Activated T-helper 1 cell treated with anti-CD3 and anti-CD28 coated beads, Interleukin-12 subunit alpha, Interleukin-12 subunit beta, Interleukin-2, Interleukin-4 antibody, amounts not matched to agents 30 ng/mL and 10 ng/mL and 1 ng/mL, durations not matched to agents 14 hours and 24 hours and 36 hours (primary cell): ENCODE data around the gene UBE2D1. TPM values are rescaled to one million over a fixed set of nuclear protein-coding genes. Genes with fewer than 3 reads are reported as not detected.

Experiments
- DNase-seq: peaks from one replicate; pipeline ENCODE4 v3.0.0; 2021; ENCODE audit warnings: low spot score
- H3K27ac Mint-ChIP-seq: one replicate; pipeline ENCODE4 v1.8.0; 2021; ENCODE audit warnings: mild to moderate bottlenecking, mixed read lengths
- H3K27me3 Mint-ChIP-seq: one replicate; pipeline ENCODE4 v1.8.0; 2022; ENCODE audit warnings: mild to moderate bottlenecking, moderate library complexity, mixed read lengths; ENCODE audit not compliant: insufficient read depth
- H3K36me3 Mint-ChIP-seq: one replicate; pipeline ENCODE4 v1.8.0; 2021; ENCODE audit warnings: low read depth, mixed read lengths
- H3K4me1 Mint-ChIP-seq: one replicate; pipeline ENCODE4 v1.8.0; 2021; ENCODE audit warnings: low read depth, mixed read lengths
- H3K4me3 Mint-ChIP-seq: one replicate; pipeline ENCODE4 v1.8.0; 2021; ENCODE audit warnings: mild to moderate bottlenecking, moderate library complexity, mixed read lengths
- H3K9me3 Mint-ChIP-seq: one replicate; pipeline ENCODE4 v1.8.0; 2021; ENCODE audit warnings: mixed read lengths
- intact Hi-C: fragments of 100-400 bp; cut with micrococcal nuclease; formaldehyde crosslinking; loops from one replicate; pipeline ENCODE4 v1.15.1; 2024
- total RNA-seq: library from RNA; stranded (reverse); gene quantifications from 2 replicates; pipeline ENCODE4 v1.2.3, GENCODE V29; 2022

The UBE2D1 gene
- total RNA-seq, 1 donor from 2014 or later, result 17.9 TPM

GRCh38 chr10:58371473-58371872 lies 36.7 kb downstream of the UBE2D1 start:
- Mint-ChIP-seq H3K4me1 (no peaks in the 10 kb centered on the region), H3K36me3 (no peaks in the 10 kb centered on the region), H3K27me3 (no peaks in the 10 kb centered on the region), H3K4me3 (no peak overlapping the region), H3K9me3 (no peaks in the 10 kb centered on the region), H3K27ac (no peak overlapping the region)
- DNase-seq, result no peak
- intact Hi-C loops, result no loop called here

GRCh38 chr10:58372607-58373441 lies 38.0 kb downstream of the UBE2D1 start:
- intact Hi-C loops, result no loop called here
- Mint-ChIP-seq H3K27ac (no peak overlapping the region), H3K4me3 (no peak overlapping the region), H3K27me3 (no peaks in the 10 kb centered on the region), H3K4me1 (no peaks in the 10 kb centered on the region), H3K9me3 (no peaks in the 10 kb centered on the region), H3K36me3 (no peaks in the 10 kb centered on the region)
- no peak for DNase-seq

GRCh38 chr10:58373442-58373827 lies 38.6 kb downstream of the UBE2D1 start:
- Mint-ChIP-seq H3K36me3 (no peaks in the 10 kb centered on the region), H3K27me3 (no peaks in the 10 kb centered on the region), H3K27ac (no peak overlapping the region), H3K4me3 (no peak overlapping the region), H3K4me1 (no peaks in the 10 kb centered on the region), H3K9me3 (no peaks in the 10 kb centered on the region)
- intact Hi-C loops, result no loop called here
- DNase-seq, result no peak

GRCh38 chr10:58382489-58382995 lies 47.7 kb downstream of the UBE2D1 start:
- no peaks in the 10 kb centered on the region for H3K9me3 Mint-ChIP-seq
- intact Hi-C loops, result no loop called here

GRCh38 chr10:58384095-58384494 lies 49.3 kb downstream of the UBE2D1 start:
- Mint-ChIP-seq H3K36me3 (peaks cover 15% of the 10 kb centered on the region), H3K4me3 (peak overlapping the region; percentile 99), H3K27ac (peak overlapping the region; percentile 98), H3K9me3 (no peaks in the 10 kb centered on the region), H3K27me3 (peaks cover 2% of the 10 kb centered on the region), H3K4me1 (peaks cover 41% of the 10 kb centered on the region)
- intact Hi-C loops, result loop anchor here (2.0 kb wide), 2 partner anchors 15 to 1497 kb away; no protein-coding TSS in a partner anchor
- no peak for DNase-seq

More at GRCh38 chr10:58382489-58382995, 47.7 kb downstream of the UBE2D1 start:
- no peak overlapping the region for H3K27ac Mint-ChIP-seq
- peaks cover 35% of the 10 kb centered on the region for H3K4me1 Mint-ChIP-seq
- H3K36me3 Mint-ChIP-seq, result peaks cover 13% of the 10 kb centered on the region
- no peak overlapping the region for H3K4me3 Mint-ChIP-seq
- H3K27me3 Mint-ChIP-seq, result peaks cover 2% of the 10 kb centered on the region
- DNase-seq, result no peak

- H3K9me3 Mint-ChIP-seq, result no peaks in the 10 kb centered on the region
- intact Hi-C loops, result loop anchor here (2.0 kb wide), 2 partner anchors 16 to 1496 kb away; no protein-coding TSS in a partner anchor
- H3K36me3 Mint-ChIP-seq, result peaks cover 17% of the 10 kb centered on the region
- peak overlapping the region; percentile 98 for H3K27ac Mint-ChIP-seq
- no peak for DNase-seq
- peaks cover 2% of the 10 kb centered on the region for H3K27me3 Mint-ChIP-seq
- peak overlapping the region; percentile 99 for H3K4me3 Mint-ChIP-seq
- H3K4me1 Mint-ChIP-seq, result peaks cover 45% of the 10 kb centered on the region
Measured at GRCh38 chr10:58384544-58384998, 49.8 kb downstream of the UBE2D1 start.

GRCh38 chr10:58384999-58385783 lies 50.4 kb downstream of the UBE2D1 start, which contains the start of gene TFAM:
TFAM (plus strand) TSS chr10:58385410; CDS start chr10:58385548, 138 bp downstream.
- H3K27ac Mint-ChIP-seq, result peak within 1 kb of the TSS; percentile 98
- peak within 1 kb of the TSS; percentile 99 for H3K4me3 Mint-ChIP-seq
- intact Hi-C loops, result loop anchor here (1.0 to 2.0 kb wide), 7 partner anchors 16 to 1496 kb away; no protein-coding TSS in a partner anchor
- H3K27me3 Mint-ChIP-seq, result peaks cover 2% of the 10 kb centered on the region
- peak; percentile 92 for DNase-seq
- H3K4me1 Mint-ChIP-seq, result peaks cover 51% of the 10 kb centered on the region
- H3K36me3 Mint-ChIP-seq, result peaks cover 22% of the 10 kb centered on the region
- H3K9me3 Mint-ChIP-seq, result no peaks in the 10 kb centered on the region

GRCh38 chr10:58385784-58386112 lies 50.9 kb downstream of the UBE2D1 start:
- DNase-seq, result peak; percentile 9
- Mint-ChIP-seq H3K27me3 (peaks cover 2% of the 10 kb centered on the region), H3K4me1 (peaks cover 53% of the 10 kb centered on the region), H3K27ac (peak overlapping the region; percentile 98), H3K36me3 (peaks cover 26% of the 10 kb centered on the region), H3K4me3 (peak overlapping the region; percentile 99), H3K9me3 (no peaks in the 10 kb centered on the region)
- intact Hi-C loops, result loop anchor here (1.0 to 2.0 kb wide), 7 partner anchors 17 to 1495 kb away; no protein-coding TSS in a partner anchor

- no peak for DNase-seq
- Mint-ChIP-seq H3K27me3 (peaks cover 2% of the 10 kb centered on the region), H3K4me3 (no peak overlapping the region), H3K36me3 (peaks cover 40% of the 10 kb centered on the region), H3K27ac (no peak overlapping the region), H3K4me1 (peaks cover 42% of the 10 kb centered on the region), H3K9me3 (no peaks in the 10 kb centered on the region)
- intact Hi-C loops, result no loop called here
Measured at GRCh38 chr10:58389024-58389423, 54.2 kb downstream of the UBE2D1 start.

- no peak for DNase-seq
- peaks cover 55% of the 10 kb centered on the region for H3K36me3 Mint-ChIP-seq
- intact Hi-C loops, result no loop called here
- no peak overlapping the region for H3K27ac Mint-ChIP-seq
- H3K4me3 Mint-ChIP-seq, result no peak overlapping the region
- no peaks in the 10 kb centered on the region for H3K9me3 Mint-ChIP-seq
- peaks cover 14% of the 10 kb centered on the region for H3K4me1 Mint-ChIP-seq
- no peaks in the 10 kb centered on the region for H3K27me3 Mint-ChIP-seq
Measured at GRCh38 chr10:58393317-58393716, 58.5 kb downstream of the UBE2D1 start.

GRCh38 chr10:58394471-58394870 lies 59.7 kb downstream of the UBE2D1 start:
- no peak overlapping the region for H3K4me3 Mint-ChIP-seq
- DNase-seq, result no peak
- peaks cover 8% of the 10 kb centered on the region for H3K4me1 Mint-ChIP-seq
- no peaks in the 10 kb centered on the region for H3K9me3 Mint-ChIP-seq
- no peak overlapping the region for H3K27ac Mint-ChIP-seq
- peaks cover 51% of the 10 kb centered on the region for H3K36me3 Mint-ChIP-seq
- intact Hi-C loops, result no loop called here
- no peaks in the 10 kb centered on the region for H3K27me3 Mint-ChIP-seq

- no peak for DNase-seq
- intact Hi-C loops, result no loop called here
- H3K27me3 Mint-ChIP-seq, result no peaks in the 10 kb centered on the region
- no peaks in the 10 kb centered on the region for H3K4me1 Mint-ChIP-seq
- H3K36me3 Mint-ChIP-seq, result peaks cover 41% of the 10 kb centered on the region
- H3K9me3 Mint-ChIP-seq, result no peaks in the 10 kb centered on the region
- no peak overlapping the region for H3K4me3 Mint-ChIP-seq
- H3K27ac Mint-ChIP-seq, result no peak overlapping the region
Measured at GRCh38 chr10:58396057-58396456, 61.3 kb downstream of the UBE2D1 start.
